PC-3 (cell line): ENCODE data around the gene LYZL6.

Source experiments
- EZH2 ChIP-seq: fragments of 300-600 bp; sonication (generic); IDR thresholded peaks from one replicate; pipeline ENCODE4 v1.6.1; 2017; ENCODE audit warnings: antibody characterized with exemption, mild to moderate bottlenecking, low read length; ENCODE audit not compliant: unreplicated experiment
- EZH2phosphoT487 ChIP-seq: fragments of 300-600 bp; sonication (generic); IDR thresholded peaks from 2 replicates; pipeline ENCODE4 v1.6.1; 2018; ENCODE audit warnings: mild to moderate bottlenecking, antibody characterized with exemption, low read length, borderline replicate concordance
- TF ChIP-seq, protein P1 (sequence below): fragments of 300-600 bp; sonication (generic); conservative IDR thresholded peaks from 2 replicates; pipeline ENCODE4 v1.5.1; 2017; ENCODE audit warnings: antibody characterized with exemption, low read depth, mild to moderate bottlenecking, low read length

DNA sequence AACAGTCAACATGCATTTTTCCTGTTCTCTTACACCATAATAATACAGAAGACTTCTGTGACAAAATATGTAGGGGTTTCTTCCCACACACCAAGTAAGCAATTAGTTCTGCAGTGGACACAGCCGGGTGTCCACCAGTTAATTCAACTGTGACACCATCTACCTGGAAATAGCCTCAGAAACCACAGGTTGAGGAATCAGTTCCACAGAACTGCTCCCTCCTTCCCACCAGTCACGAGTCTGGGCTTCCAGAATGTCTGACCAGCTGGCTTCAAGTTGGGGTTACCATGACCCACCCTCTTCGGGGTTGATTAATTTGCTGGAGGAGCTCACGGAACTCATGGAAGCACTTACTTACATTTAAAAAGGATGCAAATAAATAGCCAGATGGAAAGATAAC lies 49.8 kb downstream of the LYZL6 start:
- TF ChIP-seq, protein P1, sequence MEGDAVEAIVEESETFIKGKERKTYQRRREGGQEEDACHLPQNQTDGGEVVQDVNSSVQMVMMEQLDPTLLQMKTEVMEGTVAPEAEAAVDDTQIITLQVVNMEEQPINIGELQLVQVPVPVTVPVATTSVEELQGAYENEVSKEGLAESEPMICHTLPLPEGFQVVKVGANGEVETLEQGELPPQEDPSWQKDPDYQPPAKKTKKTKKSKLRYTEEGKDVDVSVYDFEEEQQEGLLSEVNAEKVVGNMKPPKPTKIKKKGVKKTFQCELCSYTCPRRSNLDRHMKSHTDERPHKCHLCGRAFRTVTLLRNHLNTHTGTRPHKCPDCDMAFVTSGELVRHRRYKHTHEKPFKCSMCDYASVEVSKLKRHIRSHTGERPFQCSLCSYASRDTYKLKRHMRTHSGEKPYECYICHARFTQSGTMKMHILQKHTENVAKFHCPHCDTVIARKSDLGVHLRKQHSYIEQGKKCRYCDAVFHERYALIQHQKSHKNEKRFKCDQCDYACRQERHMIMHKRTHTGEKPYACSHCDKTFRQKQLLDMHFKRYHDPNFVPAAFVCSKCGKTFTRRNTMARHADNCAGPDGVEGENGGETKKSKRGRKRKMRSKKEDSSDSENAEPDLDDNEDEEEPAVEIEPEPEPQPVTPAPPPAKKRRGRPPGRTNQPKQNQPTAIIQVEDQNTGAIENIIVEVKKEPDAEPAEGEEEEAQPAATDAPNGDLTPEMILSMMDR = no peak
- TF ChIP-seq EZH2 (no peak), EZH2phosphoT487 (no peak)
